A673 (cell line): ENCODE data around the gene ZNF354B.
"Not testable (repeated sequence)": the region's sequence is repeated elsewhere in the genome, so short reads cannot be mapped to it uniquely, and the experiment has no call there.

Experiments used
- CTCF ChIP-seq: fragments of 300-800, 200-600 bp; sonication (generic); conservative IDR thresholded peaks from 2 replicates; pipeline ENCODE4 v1.5.1; 2017; ENCODE audit warnings: low read depth, mild to moderate bottlenecking, antibody characterized with exemption, low read length, moderate library complexity, mixed read lengths
- EZH2 ChIP-seq: fragments of 200-600 bp; sonication (generic); IDR thresholded peaks from 2 replicates; pipeline ENCODE4 v1.6.1; 2017; ENCODE audit warnings: borderline replicate concordance, low read depth, mild to moderate bottlenecking, mixed read lengths, antibody characterized with exemption, low read length; ENCODE audit not compliant: poor library complexity, severe bottlenecking

- not testable (repeated sequence) for TF ChIP-seq CTCF, EZH2
Observed at GRCh38 chr5:178883115-178883694, 23.5 kb downstream of the ZNF354B start.
